UCSD-AML1 (cell line): ENCODE measurements around the gene CPEB1.
"Not testable (repeated sequence)": the region's sequence is repeated elsewhere in the genome, so short reads cannot be mapped to it uniquely, and the experiment has no call there.

Experiments used
- DNase-seq: peaks from one replicate; lab custom pipeline; 2025; ENCODE audit not compliant: unreplicated experiment; lab: John Stamatoyannopoulos, UW

The CPEB1 gene

DNA sequence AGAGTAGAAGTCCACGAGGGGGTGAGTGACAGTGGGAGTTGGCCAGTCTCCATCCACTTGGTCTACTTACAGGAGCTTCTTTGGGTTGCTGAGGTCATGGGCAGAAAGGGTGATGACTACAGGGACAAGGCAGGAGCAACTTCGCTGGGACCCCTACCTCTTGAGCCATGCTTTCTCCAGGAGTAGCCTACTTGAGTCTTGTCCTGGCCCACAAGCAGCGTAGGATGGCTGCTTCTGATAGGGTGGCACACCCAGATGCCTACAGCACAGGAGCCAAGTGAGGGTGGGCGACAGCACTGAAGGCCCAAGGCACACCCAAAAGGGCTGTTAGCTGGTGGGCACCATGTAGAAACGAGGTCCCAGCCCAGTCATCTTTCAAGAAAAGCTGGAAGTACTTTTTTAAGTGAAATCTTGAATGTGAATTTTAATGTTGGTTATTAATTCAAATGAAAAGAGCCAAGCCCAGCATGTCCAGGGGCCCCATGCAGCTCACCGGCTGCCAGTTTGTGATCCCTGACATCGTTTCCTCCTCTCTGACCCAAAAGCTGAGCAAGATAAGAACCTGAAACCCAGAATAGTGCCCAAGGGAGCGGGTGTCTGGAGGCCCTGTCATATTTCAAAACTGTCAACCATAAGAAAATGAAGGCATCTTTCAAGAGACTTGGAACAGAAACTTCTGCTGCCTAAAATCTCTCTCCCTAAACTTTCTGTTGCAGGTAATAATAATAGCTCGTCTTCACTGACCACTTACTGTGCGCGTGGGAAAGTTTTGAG is 2.2 kb upstream of the CPEB1 start:
- DNase-seq = no peak

DNA sequence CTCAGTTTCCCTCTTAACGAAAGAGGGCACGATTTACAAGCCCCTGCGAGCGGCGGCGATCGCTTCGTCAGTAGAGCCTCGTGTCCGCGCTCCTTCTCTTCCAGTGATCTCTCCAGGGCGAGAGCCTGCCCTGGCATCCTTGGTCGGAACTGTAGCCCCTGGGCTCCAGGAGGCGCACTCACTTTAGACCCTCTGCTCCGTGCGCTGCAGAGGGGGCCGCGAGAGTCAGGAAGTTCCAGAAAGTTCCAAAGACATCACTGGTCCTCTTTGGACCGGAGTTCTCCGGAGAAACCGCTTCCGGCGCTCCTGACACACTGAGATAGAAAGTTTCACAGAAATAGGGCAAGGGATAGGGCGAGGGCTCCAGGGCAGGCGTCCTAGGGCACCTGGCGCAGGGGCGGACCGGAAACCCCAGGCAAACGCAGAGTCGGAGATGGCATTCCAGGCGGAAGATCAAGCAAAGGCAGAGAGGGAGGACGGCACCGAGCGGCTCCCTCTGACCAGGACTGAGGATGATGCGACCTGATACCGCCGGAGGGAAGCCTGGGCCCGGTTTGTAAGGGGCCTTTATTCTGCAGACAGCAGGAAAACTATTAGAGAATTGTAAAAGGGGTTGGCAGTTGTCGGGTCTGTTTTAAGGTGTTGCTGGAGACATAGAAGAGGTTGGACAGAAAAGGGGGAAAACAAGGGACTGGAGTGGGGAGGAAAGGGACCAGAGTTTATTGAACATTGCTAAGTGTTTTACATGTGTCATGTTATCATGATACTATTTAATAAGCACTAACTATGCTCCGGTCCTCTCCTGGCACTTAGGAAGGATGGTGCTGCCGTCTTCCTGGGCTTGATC is 1.3 kb upstream of the CPEB1 start:
- DNase-seq = no peak

GRCh38 chr15:82647835-82648256 is 683 bp upstream of the CPEB1 start:
- DNase-seq = no peak

DNA sequence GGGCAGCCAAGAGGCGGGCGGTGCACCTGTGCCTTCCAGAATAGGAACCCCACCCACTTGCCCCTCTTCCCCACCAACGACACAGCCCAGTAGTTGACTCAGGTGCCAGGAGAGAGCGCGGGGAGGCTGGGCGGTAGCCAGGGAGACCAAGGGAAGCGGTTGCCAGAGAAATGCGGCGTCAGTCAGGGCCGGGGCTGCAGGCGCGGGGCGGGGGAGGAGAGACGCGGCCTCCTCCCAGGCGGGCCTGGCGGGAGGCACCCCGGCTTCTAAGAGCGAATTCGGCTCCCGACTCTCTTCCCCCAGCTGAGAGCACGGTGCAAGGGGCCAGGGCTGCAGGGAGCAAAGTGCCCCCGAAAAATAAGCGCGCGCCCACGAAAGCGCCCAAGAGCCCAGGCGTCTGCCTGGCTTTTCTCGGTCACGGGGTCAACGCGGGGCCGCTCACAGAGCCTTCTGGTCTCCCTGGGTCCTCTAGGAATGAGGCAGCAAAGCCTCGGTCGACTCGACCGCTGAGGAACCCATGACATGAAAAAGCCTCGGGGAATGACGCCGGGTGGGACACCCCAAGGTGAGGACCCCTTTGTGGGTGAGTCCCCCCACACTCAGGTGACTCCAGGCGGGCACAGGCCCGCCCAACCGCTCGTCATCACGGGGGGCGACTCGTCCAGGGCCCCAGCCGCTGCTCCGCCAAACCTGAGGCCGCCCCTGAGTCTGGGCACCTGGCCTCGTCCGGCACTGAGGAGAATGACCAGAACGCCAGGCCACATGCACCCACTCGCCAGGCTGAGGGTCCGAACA is 716 bp downstream of the CPEB1 start:
- DNase-seq = no peak

GRCh38 chr15:82644967-82645852 is 2.0 kb downstream of the CPEB1 start:
- DNase-seq = not testable (repeated sequence)

GRCh38 chr15:82643992-82644391 is 3.2 kb downstream of the CPEB1 start:
- DNase-seq = no peak

- no peak for DNase-seq
These were observed 4.5 kb downstream of the CPEB1 start for GRCh38 chr15:82642656-82643055.

DNA sequence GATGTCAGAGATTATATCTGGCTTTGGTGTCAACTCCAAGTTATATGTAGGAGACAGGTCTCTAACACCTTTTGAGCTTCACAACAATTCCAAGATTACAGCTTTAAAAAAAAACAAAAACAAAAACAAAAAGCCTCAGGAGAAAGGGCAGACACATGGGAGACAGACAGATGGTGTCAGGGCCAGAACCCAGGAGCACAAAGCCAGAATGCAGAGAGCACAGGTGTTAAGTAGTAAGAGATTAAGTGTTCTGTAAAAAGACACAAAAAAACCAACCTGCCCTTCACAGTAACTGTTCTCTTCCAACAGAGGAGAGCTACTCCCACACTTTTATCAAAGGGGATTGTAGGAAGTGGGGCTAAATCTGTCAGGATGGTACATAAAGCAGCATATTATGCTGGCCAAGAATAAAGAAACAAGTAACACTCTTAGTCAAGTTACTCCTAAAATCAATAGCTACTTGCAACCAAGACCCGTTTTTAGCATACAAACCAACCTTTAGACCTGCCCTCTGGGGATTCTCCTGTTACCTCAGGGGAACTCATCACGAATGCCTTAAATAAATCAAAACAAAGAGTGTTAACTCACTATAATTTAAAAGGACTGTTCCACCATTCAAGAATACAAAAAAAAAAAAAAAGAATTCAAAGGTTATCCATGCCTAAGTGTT is 5.9 kb downstream of the CPEB1 start:
- no peak for DNase-seq

DNA sequence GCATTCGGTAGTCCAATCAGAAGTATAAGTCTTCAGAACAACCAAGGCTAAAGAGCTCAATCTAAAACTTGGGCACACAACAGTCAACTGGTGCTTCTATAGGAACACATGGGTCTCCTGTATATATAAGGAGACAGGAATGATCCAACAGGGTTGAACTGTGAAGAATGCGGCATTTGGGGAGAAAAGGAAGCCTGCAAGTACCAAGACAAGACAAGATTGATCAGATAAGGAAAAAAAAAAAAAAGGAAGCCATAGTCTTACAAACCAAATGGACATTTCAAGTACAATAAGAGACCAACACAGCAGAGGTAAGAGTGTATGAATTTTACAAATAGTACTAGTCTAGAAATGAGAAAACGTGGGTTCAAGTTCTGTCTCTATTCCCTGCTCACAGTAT is 6.5 kb downstream of the CPEB1 start:
- no peak for DNase-seq

GRCh38 chr15:82635798-82636197 is 11.4 kb downstream of the CPEB1 start:
- no peak for DNase-seq

GRCh38 chr15:82630033-82630432 is 17.1 kb downstream of the CPEB1 start:
- DNase-seq = no peak

DNA sequence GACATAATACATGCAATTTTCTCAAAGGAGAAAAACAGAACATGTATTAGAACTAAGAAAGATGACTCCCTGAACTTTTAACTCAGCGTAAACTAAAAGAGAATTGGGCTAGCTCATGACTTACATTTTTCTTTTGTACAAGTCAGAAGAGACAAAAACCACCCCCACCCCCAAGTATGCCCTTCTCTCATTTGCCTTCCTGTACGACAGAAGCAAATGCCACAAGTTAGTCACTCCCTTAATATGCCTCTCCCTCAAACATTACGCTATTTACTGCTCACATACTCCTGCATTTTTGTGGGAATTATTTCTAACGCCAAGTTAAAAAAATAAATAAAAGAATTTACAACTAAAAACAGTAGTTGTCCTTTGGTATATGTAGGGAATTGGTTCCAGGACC is 22.0 kb downstream of the CPEB1 start:
- no peak for DNase-seq

- no peak for DNase-seq
These were observed 22.7 kb downstream of the CPEB1 start for GRCh38 chr15:82624438-82624837.

DNA sequence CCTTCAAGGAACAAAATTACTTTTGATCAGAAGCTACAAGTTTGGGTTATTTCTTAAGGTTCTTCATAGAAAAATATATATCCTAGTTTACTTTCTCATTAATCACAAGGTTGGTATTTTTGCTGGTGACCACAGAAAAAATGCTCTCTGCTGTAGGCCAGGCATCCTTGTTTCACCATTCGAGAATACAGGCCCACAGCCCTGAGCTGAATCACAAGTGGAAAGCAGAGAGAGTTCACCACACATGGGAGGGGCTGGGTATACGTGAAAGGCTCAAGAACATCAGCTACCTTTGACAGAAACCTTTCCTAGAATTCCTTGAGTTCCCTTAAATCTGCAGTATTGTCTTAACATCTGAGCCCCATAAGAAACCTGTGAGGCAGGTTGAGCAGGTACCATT is 23.2 kb downstream of the CPEB1 start:
- DNase-seq = no peak

- DNase-seq = no peak
These were observed 25.2 kb downstream of the CPEB1 start for GRCh38 chr15:82621970-82622369.

DNA sequence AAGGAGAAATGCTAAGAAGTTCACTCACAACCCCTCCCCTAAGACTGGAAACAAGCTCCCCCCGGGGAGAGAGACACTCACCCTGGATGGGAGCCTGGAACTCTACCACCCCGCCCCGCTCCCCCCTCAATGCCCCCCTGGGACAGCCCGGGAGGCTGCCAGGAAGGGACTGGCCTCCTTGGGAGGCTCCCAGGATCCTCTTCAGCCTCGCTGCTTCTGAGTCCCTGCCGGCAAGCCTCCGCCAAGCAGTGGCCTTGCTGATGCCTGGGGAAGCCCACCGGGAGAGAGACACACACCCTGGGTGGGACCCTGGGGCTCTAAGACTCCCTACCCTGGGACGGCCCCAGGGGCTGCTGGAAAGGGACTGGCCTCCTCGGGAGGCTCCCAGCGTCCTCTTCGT is 33.4 kb downstream of the CPEB1 start:
- no peak for DNase-seq

GRCh38 chr15:82611348-82611747 is 35.8 kb downstream of the CPEB1 start:
- no peak for DNase-seq

GRCh38 chr15:82602195-82602594 is 45.0 kb downstream of the CPEB1 start:
- no peak for DNase-seq

DNA sequence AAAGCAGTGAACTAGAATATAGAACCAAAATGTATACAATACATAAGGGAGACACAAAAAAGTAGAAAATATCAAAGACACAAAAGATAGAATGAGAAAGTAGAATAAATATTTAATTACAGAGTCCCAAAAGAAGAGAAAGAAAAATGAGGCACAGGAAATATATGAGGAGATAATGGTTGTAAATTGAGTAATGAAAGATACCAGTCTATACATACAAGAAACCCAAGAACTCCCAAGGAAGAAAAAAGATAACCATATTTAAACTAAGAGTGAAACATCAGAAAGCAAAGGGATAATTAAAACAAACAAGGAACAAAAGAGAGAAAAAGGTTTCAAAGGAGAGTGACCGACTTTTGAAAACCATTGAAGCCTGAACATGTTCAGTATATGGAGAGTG is 47.3 kb downstream of the CPEB1 start:
- DNase-seq = no peak

GRCh38 chr15:82597815-82598214 is 49.3 kb downstream of the CPEB1 start:
- DNase-seq = no peak
